HepG2 (cell line): Measurements from ENCODE around the gene HBA1. TPM values are rescaled to one million over a fixed set of nuclear protein-coding genes. Genes with fewer than 3 reads are reported as not detected.

Experiments used
- CREB3 ChIP-seq: sonication (generic); formaldehyde crosslinking; IDR thresholded peaks from 2 replicates; pipeline ENCODE4 v1.5.0; 2020; ENCODE audit warnings: missing genetic modification reagents
- GTF2F1 ChIP-seq: fragments of 150-350 bp; IDR thresholded peaks from 2 replicates; pipeline ENCODE4 v1.6.1; 2014; ENCODE audit warnings: low read length
- IKZF4 ChIP-seq: sonication (generic); formaldehyde crosslinking; IDR thresholded peaks from 2 replicates; pipeline ENCODE4 v1.5.1; 2020; ENCODE audit warnings: borderline replicate concordance, mild to moderate bottlenecking, low read depth, missing genetic modification reagents; ENCODE audit errors: not compliant biosample characterization
- KAT7 ChIP-seq: IDR thresholded peaks from 2 replicates; pipeline ENCODE4 v1.6.1; 2018; ENCODE audit warnings: borderline replicate concordance, missing compliant biosample characterization
- MTA1 ChIP-seq: sonication (generic); formaldehyde crosslinking; IDR thresholded peaks from 2 replicates; pipeline ENCODE4 v1.4.0; 2020; ENCODE audit warnings: missing genetic modification reagents, mild to moderate bottlenecking, borderline replicate concordance
- MZF1 ChIP-seq: sonication (generic); formaldehyde crosslinking; IDR thresholded peaks from 2 replicates; pipeline ENCODE4 v1.8.1; 2023; ENCODE audit warnings: mild to moderate bottlenecking, missing genetic modification reagents, borderline replicate concordance
- NCOA2 ChIP-seq: sonication (generic); formaldehyde crosslinking; IDR thresholded peaks from 2 replicates; pipeline ENCODE4 v1.8.0; 2022; ENCODE audit warnings: inconsistent platforms
- PRMT3 ChIP-seq: sonication (generic); formaldehyde crosslinking; IDR thresholded peaks from 2 replicates; pipeline ENCODE4 v1.8.1; 2022; ENCODE audit warnings: low read depth, mild to moderate bottlenecking, moderate library complexity, missing genetic modification reagents, borderline replicate concordance
- SP5 ChIP-seq: IDR thresholded peaks from 2 replicates; pipeline ENCODE4 v1.6.1; 2016; ENCODE audit warnings: low read depth, borderline replicate concordance
- SRSF1 ChIP-seq: fragments of 200-400 bp; formaldehyde crosslinking; optimal IDR thresholded peaks from 2 replicates; pipeline ENCODE3; 2017; ENCODE audit warnings: mild to moderate bottlenecking, low read depth, low read length, moderate library complexity
- TBX2 ChIP-seq: sonication (generic); formaldehyde crosslinking; IDR thresholded peaks from 2 replicates; pipeline ENCODE4 v1.5.0; 2020; ENCODE audit warnings: missing genetic modification reagents, mild to moderate bottlenecking, borderline replicate concordance
- TFDP1 ChIP-seq: IDR thresholded peaks from 2 replicates; pipeline ENCODE4 v1.6.1; 2016; ENCODE audit warnings: missing compliant biosample characterization, missing genetic modification reagents, borderline replicate concordance
- YY1 ChIP-seq: IDR thresholded peaks from 2 replicates; pipeline ENCODE4 v1.6.1; 2011; ENCODE audit warnings: low read length, low read depth, moderate library complexity, mild to moderate bottlenecking; ENCODE audit not compliant: insufficient read depth, insufficient replicate concordance
- ZBTB42 ChIP-seq: sonication (generic); formaldehyde crosslinking; IDR thresholded peaks from 2 replicates; pipeline ENCODE4 v1.5.0; 2020; ENCODE audit warnings: mild to moderate bottlenecking, missing genetic modification reagents
- ZMAT5 ChIP-seq: sonication (generic); formaldehyde crosslinking; IDR thresholded peaks from 2 replicates; pipeline ENCODE4 v1.5.0; 2020; ENCODE audit warnings: mild to moderate bottlenecking, low read depth, missing genetic modification reagents, borderline replicate concordance
- ZNF10 ChIP-seq: sonication (generic); formaldehyde crosslinking; IDR thresholded peaks from 2 replicates; pipeline ENCODE4 v1.4.0; 2020; ENCODE audit warnings: mild to moderate bottlenecking, low read depth, missing genetic modification reagents, borderline replicate concordance
- ZNF468 ChIP-seq: sonication (generic); formaldehyde crosslinking; IDR thresholded peaks from 2 replicates; pipeline ENCODE4 v1.8.0; 2022; ENCODE audit warnings: mild to moderate bottlenecking, moderate library complexity, missing genetic modification reagents
- ZNF598 ChIP-seq: sonication (generic); formaldehyde crosslinking; IDR thresholded peaks from 2 replicates; pipeline ENCODE4 v1.5.1; 2020; ENCODE audit warnings: mild to moderate bottlenecking, missing genetic modification reagents, borderline replicate concordance
- polyA plus RNA-seq, 8 experiments: library from polyadenylated mRNA; depleted of rRNA in 3 of 8; stranded (reverse) in 7 of 8; unstranded in 1 of 8; fragments of >200 nt; fragmentation: Illumina TruSeq in 4 of 8; extraction: Trizol in 4 of 8; gene quantifications; 2 replicates each; pipeline versions ENCODE4 v1.2.1 to v1.2.3, GENCODE V29; 2011 to 2016; ENCODE audit warnings: low read depth in 4 of 8, missing spikeins in 1 of 8, mixed read lengths in 1 of 8; ENCODE audit not compliant: insufficient read depth in 1 of 8
- total RNA-seq, 5 experiments: library from RNA; depleted of rRNA; stranded (reverse); fragments of >200 nt; fragmentation: Illumina TruSeq; extraction: Trizol; gene quantifications; 2 replicates each; pipeline ENCODE4 v1.2.3, GENCODE V29; 2016; ENCODE audit warnings: low read depth in 1 of 5
- TF ChIP-seq, protein P1 (sequence below): sonication (generic); formaldehyde crosslinking; conservative IDR thresholded peaks from 2 replicates; pipeline ENCODE4 v1.4.0; 2020; ENCODE audit warnings: mild to moderate bottlenecking, missing genetic modification reagents, moderate library complexity
- TF ChIP-seq, protein P2 (sequence below): sonication (generic); formaldehyde crosslinking; IDR thresholded peaks from 2 replicates; pipeline ENCODE4 v1.4.0; 2020; ENCODE audit warnings: mild to moderate bottlenecking, low read depth, missing genetic modification reagents

HBA1 gene
- total and polyA plus RNA-seq, 2 of the 13 experiments (the other 11 are each of a cell fraction or from before 2014, with no cell fraction given) = 0.59 TPM; not detected in 1

GRCh38 chr16:180681-181564 lies 4.4 kb downstream of the HBA1 start (continued):
- TF ChIP-seq ZNF10 (CRISPR knock-in tag) (peak; percentile 40; the same call in 1 of the 2 replicates), GTF2F1 (no peak), MTA1 (CRISPR knock-in tag) (peak; percentile 94; the same call in 1 of the 2 replicates), YY1 (no peak), CREB3 (peak; percentile 98), NCOA2 (CRISPR knock-in tag) (peak; percentile 63; the same call in 1 of the 2 replicates), ZMAT5 (no peak), SRSF1 (peak; percentile 57), TBX2 (peak; percentile 96), TFDP1 (CRISPR knock-in tag) (peak; percentile 98), ZBTB42 (peak; percentile 98), ZNF598 (peak; percentile 99), IKZF4 (peak; percentile 99), PRMT3 (peak; percentile 99), SP5 (CRISPR knock-in tag) (no peak; the same call in 1 of the 2 replicates), MZF1 (CRISPR knock-in tag) (no peak), ZNF468 (peak; percentile 94), KAT7 (CRISPR knock-in tag) (no peak; the same call in 1 of the 2 replicates)
- TF ChIP-seq, protein P1, sequence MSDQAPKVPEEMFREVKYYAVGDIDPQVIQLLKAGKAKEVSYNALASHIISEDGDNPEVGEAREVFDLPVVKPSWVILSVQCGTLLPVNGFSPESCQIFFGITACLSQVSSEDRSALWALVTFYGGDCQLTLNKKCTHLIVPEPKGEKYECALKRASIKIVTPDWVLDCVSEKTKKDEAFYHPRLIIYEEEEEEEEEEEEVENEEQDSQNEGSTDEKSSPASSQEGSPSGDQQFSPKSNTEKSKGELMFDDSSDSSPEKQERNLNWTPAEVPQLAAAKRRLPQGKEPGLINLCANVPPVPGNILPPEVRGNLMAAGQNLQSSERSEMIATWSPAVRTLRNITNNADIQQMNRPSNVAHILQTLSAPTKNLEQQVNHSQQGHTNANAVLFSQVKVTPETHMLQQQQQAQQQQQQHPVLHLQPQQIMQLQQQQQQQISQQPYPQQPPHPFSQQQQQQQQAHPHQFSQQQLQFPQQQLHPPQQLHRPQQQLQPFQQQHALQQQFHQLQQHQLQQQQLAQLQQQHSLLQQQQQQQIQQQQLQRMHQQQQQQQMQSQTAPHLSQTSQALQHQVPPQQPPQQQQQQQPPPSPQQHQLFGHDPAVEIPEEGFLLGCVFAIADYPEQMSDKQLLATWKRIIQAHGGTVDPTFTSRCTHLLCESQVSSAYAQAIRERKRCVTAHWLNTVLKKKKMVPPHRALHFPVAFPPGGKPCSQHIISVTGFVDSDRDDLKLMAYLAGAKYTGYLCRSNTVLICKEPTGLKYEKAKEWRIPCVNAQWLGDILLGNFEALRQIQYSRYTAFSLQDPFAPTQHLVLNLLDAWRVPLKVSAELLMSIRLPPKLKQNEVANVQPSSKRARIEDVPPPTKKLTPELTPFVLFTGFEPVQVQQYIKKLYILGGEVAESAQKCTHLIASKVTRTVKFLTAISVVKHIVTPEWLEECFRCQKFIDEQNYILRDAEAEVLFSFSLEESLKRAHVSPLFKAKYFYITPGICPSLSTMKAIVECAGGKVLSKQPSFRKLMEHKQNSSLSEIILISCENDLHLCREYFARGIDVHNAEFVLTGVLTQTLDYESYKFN (CRISPR knock-in tag) = peak; percentile 61
- TF ChIP-seq, protein P2, sequence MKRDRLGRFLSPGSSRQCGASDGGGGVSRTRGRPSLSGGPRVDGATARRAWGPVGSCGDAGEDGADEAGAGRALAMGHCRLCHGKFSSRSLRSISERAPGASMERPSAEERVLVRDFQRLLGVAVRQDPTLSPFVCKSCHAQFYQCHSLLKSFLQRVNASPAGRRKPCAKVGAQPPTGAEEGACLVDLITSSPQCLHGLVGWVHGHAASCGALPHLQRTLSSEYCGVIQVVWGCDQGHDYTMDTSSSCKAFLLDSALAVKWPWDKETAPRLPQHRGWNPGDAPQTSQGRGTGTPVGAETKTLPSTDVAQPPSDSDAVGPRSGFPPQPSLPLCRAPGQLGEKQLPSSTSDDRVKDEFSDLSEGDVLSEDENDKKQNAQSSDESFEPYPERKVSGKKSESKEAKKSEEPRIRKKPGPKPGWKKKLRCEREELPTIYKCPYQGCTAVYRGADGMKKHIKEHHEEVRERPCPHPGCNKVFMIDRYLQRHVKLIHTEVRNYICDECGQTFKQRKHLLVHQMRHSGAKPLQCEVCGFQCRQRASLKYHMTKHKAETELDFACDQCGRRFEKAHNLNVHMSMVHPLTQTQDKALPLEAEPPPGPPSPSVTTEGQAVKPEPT = peak; percentile 97
